Pulmonary artery endothelial cell (primary cell): ENCODE measurements around the gene PEPD. TPM values are rescaled to one million over a fixed set of nuclear protein-coding genes. Genes with fewer than 3 reads are reported as not detected.
A peak's percentile ranks its signal among the peaks of the same experiment; 100 is the strongest.

Source experiments
- DNase-seq: peaks from one replicate; pipeline ENCODE4 v3.0.0-alpha.2; 2011; ENCODE audit warnings: low read depth, low spot score
- total RNA-seq: library from RNA; depleted of rRNA; stranded (reverse); fragments of >200 nt; gene quantifications from 2 replicates; pipeline ENCODE4 v1.2.3, GENCODE V29; 2014

Gene PEPD
- total RNA-seq, 1 donor from 2014 or later = 56.1 TPM

- peak; percentile 60 for DNase-seq
Observed at GRCh38 chr19:33473653-33474305, 47.8 kb downstream of the PEPD start.

DNA sequence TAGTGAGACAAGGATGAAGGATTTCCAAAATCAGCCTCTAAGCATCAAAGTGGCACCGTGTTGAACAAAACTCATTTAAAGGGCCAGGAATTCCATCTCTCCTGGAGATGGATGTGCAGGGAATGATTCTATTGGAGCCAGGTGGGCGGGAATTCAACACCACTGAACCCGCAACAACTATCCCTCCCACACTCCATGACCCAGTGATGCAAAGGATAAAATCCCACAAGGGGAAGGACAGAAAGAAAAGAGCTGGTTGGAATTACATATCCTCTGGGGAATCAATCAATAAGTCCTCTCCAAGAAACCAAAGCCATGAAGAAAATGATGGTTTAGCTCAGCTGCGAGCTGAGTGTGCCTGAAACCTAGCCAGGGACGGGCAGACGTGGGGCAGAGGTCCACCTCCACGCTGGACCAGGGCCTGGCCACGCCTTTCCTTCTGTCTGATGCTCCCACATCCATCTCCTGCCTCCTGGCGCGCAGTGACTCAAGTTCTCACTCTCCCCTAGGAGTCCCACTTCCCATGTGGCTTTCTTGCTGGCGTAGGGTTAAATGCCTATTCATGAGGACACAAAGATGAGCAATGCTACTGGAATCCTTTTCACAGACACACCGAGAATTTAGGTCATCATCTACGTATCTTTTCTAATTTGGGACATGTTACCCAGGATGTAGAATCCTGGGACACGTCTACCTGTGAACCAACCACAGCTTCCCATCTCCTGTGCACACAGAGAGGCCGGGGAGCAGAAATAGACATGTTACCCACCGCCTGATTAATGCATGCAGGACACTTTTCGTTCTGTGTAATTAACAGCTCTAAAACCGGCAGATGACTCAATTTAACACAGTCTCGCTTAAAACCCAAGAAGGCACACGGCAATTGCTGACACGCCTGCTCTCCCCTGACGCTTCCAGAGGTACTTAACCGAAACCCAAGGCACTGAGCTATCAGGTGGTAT is 48.6 kb downstream of the PEPD start:
- peak; percentile 39 for DNase-seq

- DNase-seq = no peak
Observed at GRCh38 chr19:33472226-33472625, 49.4 kb downstream of the PEPD start.

DNA sequence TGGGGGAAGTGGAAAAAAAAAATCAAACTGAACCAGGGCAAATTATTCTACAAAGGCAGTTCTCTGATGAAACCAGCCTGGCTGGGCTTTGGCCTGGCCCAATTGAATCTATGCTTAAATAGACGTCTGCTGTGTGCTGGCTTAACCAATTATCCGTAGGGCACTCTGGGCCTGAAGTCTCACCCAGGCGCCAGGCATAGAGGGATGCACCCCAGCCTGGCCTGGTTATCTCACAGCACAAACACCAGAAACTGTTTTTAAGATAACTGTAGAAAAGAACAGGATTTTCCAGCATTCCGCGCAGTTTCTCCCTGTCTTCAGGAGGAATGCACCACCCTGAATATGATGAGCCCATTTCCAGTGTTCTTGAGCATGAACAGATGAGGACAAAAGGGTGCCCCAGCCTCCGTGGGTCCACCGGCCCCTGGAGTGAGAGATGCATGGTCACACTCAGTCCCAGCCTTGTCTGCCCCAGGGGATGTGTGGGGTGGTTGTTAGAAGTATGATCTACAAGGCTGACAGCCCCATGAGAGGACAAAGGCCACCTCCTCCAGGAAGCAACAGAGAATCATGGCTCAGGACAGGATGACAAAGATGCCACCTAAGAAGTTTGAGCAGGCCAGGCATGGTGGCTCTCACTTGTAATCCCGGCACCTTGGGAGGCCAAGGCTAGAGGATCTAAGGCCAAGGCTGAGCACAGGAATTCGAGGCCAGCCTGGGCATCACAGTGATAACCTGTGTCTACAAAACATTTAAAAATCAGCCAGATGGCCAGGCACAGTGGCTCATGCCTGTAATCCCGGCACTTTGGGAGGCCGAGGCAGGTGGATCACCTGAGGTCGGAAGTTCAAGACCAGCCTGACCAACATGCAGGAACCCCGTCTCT is 50.2 kb downstream of the PEPD start:
- no peak for DNase-seq

DNA sequence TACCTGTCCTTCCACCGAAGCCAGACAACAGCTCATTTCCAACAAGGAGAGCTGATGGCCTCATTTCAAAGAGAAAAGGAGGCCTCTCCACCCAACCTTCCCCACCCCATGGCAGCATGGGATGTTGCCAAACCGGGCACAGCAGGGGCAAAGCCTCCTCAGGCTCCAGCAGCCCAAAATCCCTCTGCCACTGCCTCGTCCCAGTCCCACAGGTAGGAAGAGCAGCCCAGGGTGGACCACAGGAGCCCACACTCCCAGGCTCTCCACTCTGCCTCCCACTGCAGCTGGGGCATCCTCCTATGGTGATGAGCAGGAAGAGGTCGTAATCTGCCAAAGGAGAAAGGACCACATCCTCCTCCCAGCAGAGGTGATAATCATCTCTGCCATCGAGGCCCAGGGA is 50.9 kb downstream of the PEPD start:
- DNase-seq = no peak

GRCh38 chr19:33470040-33470330 is 51.6 kb downstream of the PEPD start:
- DNase-seq = no peak

GRCh38 chr19:33469171-33470039 is 52.2 kb downstream of the PEPD start:
- DNase-seq = no peak

DNA sequence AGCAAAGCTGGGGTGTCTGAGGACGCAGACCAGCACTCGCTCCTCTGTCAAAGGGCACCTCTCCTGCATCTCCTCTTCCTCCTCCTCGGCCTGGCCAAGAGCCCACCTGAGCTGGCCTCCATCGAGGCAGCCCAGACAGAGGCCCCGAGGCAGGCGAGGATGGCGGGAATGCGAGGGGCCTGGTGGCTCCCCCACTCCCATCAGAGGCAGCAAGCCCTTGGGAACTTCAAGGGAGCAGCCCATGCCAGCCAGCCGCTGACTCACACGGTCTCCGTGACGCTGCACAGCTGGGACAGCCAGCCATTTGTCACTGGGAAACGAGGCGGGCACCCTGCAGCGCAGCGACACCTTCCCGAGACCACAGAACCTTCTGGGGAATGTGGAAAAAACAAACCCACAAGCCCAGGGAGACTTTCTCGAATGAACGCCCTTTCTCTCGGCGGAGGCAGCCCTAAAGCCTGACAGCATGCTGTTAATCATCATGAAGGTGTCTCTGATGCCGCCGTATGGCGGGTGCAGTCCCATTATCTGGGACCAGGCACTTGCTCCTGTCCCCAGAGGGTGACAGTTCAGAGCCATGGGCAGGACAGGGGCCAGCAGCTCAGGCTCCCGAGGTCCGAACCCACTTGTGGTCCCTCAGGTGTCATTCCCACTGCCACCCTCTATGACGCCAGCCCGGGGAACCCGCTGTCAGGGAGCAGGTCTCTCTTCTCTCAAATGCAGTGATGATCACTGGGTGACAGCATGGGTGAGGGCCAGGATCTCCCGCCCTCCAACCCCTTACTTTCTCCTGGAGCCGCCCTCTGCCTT is 53.0 kb downstream of the PEPD start:
- no peak for DNase-seq

GRCh38 chr19:33467851-33468250 is 53.7 kb downstream of the PEPD start:
- no peak for DNase-seq

- DNase-seq = no peak
Observed at GRCh38 chr19:33465834-33466233, 55.8 kb downstream of the PEPD start.

GRCh38 chr19:33465371-33465770 is 56.2 kb downstream of the PEPD start:
- DNase-seq = no peak

DNA sequence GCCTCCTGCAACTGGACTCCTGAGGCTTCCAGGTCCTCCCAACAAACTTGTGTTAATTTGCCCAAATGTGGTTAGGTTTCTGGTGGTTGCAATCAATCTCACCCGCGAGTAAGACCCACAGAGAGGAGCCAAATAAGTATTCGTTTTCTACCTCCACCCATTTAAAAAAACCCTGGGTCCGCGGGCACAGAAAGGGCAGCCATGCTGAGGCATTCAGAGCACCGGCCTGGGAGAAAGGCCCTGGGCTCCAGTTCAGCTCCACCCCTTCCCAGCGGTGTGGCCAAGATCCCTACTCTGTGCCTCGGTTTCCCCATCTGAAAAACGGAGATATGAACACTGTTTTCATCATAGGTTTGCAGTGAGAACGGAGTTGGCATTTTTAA is 56.9 kb downstream of the PEPD start:
- no peak for DNase-seq

DNA sequence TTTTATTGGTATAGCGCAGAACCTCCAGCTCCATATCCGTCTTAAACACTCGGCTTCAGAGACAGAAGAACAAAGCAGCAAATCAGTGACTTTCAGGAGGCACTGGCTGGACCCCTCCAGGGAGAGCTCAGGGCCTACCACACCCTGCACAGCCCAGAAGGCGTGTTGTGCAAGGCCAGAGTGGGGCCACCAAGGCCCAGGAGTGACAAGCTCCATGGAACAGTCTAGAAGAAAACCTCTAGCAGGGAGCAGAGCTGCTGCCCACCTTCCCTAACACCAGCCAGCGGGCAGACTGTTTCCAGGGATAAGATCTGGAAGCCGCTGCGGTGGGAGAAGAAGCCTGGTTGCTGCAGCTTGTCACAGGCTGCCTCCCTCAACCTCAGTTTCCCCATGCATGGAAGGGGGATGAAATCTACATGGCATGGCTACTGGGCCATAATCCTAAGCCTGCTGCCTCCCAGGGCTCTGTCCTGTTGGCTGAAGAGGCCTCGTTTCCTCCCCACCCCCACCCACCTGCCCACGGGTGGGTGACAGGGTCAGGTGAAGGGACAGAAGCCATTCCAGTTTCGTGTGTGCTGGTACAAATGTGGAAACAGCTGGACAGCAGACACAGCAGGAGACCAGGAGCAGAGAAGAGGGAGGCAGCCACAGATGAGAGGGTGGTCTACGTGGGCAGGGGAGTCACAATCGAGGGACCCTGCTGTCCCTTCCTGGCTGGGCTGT is 57.4 kb downstream of the PEPD start:
- DNase-seq = no peak

DNA sequence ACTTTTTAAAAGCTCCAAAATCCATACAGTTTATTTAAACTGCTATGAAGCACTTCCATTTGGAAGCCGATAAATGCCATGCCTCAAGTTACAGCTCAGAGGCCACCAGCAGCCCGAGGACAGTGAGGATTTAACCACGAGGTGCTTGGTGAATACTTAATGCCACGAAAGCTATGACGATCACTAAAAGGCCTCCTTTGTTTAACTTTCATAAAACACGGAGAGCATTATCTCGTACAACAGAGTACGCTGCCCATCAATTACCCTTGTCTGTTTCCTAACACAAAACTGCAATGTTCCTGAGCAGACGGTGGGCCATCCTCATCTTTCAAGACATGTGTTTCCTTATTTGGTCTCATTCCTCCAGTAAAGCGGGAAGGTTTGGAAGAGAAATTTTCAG is 58.4 kb downstream of the PEPD start:
- DNase-seq = no peak

GRCh38 chr19:33462112-33462791 is 59.3 kb downstream of the PEPD start:
- no peak for DNase-seq

- no peak for DNase-seq
Observed at GRCh38 chr19:33461256-33462111, 60.1 kb downstream of the PEPD start.

DNA sequence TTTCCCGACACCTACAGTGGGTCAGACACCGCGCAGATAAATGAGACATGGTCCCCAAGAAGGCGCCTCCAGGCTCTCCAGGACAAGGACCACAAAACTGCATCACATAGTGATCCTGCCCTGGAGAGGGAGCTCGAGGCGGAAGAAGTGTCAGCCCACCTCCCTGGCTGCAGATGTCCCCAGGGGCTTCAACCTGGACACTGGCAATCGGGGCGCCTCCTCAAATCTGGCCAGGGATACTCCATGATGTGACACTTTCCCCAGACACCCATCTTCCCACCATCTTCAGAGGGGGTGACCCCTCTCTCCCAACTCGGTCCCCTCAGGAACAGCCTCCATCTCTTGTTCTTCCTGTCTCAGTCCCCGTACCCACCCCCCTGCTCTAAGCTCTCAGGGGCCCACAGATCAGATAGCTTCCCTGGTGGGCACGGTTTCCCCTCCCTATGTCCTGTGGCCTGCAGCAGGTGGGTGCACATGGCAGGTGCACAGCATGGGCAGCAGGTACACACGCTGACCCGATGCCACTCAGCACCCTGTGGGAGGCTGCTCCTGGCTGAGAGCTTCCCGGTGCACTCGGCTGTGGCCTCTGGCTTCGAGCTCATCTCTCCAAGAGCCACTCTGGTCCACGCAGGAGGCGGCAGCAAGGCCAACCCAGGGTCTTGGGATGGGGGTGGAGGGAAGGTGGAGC is 61.2 kb downstream of the PEPD start:
- no peak for DNase-seq
